Astrocyte of the spinal cord (primary cell): ENCODE measurements around the gene AK5.

Source experiments
- DNase-seq: peaks from one replicate; pipeline ENCODE4 v3.0.0; 2011; ENCODE audit warnings: low read depth, low spot score
- H3K4me3 ChIP-seq: 2 replicates; pipeline ENCODE4 v1.5.1; 2011; ENCODE audit warnings: low read depth, mild to moderate bottlenecking, low read length, moderate library complexity
- CTCF ChIP-seq: IDR thresholded peaks from 2 replicates; pipeline ENCODE4 v1.5.1; 2012; ENCODE audit warnings: low read depth, mild to moderate bottlenecking, low read length, inconsistent platforms
- in situ Hi-C: cut with HindIII; loops from 2 replicates; pipeline ENCODE4 v1.10.0; 2017; ENCODE audit warnings: low sequenced_read_pairs

AK5 gene

GRCh38 chr1:77592906-77593305 lies 311.1 kb downstream of the AK5 start:
- H3K4me3 ChIP-seq, result no peak overlapping the region
- in situ Hi-C loops, result no loop called here
- no peak for TF ChIP-seq CTCF
- no peak for DNase-seq

- H3K4me3 ChIP-seq, result no peak overlapping the region
- in situ Hi-C loops, result no loop called here
- no peak for DNase-seq
- no peak for TF ChIP-seq CTCF
These were observed 312.7 kb downstream of the AK5 start for GRCh38 chr1:77594366-77595112.

- in situ Hi-C loops, result no loop called here
- no peak for TF ChIP-seq CTCF
- no peak for DNase-seq
- H3K4me3 ChIP-seq, result no peak overlapping the region
These were observed 315.5 kb downstream of the AK5 start for GRCh38 chr1:77597310-77597709.

- DNase-seq, result peak; percentile 83
- TF ChIP-seq CTCF, result no peak
- in situ Hi-C loops, result no loop called here
- no peak overlapping the region for H3K4me3 ChIP-seq
These were observed 323.6 kb downstream of the AK5 start for GRCh38 chr1:77605246-77606026.

GRCh38 chr1:77608893-77609292 lies 327.1 kb downstream of the AK5 start:
- no peak for DNase-seq
- TF ChIP-seq CTCF, result no peak
- H3K4me3 ChIP-seq, result no peak overlapping the region
- in situ Hi-C loops, result no loop called here
